ES-I3 (cell line): Measurements from ENCODE around the gene SSTR3.

Experiments used
- H3K36me3 ChIP-seq: 2 replicates; pipeline ENCODE4 v1.6.1; 2013; ENCODE audit warnings: mild to moderate bottlenecking, low read length, control low read depth, moderate library complexity; ENCODE audit not compliant: insufficient read depth
- H3K4me1 ChIP-seq: 2 replicates; pipeline ENCODE4 v1.6.1; 2013; ENCODE audit warnings: mild to moderate bottlenecking, control low read depth, low read length; ENCODE audit not compliant: insufficient read depth
- H3K9ac ChIP-seq: 2 replicates; pipeline ENCODE4 v1.6.1; 2013; ENCODE audit warnings: low read depth, mild to moderate bottlenecking, low read length, moderate library complexity
- H3K9me3 ChIP-seq: 2 replicates; pipeline ENCODE4 v1.6.1; 2013; ENCODE audit warnings: mild to moderate bottlenecking, low read length, moderate library complexity; ENCODE audit not compliant: control insufficient read depth, insufficient read depth

The SSTR3 gene

DNA sequence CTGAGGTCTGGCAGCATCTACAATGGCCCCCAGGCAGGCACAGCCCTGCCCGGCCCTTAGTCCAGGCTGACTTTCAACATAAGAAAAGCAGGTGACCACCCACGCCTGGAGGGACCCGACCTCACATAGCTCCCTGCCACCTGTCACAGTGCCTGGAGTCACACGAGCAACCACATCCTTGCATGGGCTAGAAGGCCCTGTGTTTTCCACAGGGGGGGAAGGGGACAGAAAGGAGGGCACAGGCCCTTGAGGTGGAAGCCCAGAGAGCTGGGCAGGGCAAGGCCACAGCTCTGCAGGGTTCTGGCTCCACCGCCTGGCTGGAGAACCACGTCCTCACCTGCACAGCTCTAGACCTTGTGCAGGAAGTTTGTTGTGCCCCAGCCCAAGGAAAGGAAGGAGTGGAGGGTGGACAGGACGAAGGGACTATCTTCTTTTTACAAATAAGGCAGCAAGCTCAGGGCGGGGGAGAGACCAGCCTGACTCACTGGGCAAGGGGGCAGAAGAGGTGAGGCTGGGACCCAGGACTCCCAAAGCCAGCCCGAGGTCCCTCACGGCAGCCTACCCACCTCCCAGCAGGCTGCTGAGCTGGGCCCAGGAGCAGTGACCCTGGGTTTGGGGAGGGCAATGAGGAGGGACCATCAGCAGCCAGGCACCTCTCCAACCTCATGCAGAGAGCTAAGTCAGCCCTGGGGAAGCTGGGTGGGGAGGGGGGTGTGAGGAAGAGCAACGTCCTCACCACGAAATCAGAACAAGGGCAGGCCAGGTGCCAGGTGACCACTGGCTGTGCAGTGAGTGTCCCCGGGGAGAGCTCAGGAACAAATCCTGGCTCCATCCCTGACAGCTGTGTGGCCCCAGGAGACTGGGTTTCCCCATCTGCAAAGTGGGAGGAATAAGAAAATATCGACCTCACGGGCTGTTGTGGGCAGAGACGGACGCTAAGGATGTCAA, 28.6 kb downstream of the SSTR3 start:
- no peak overlapping the region for H3K9ac ChIP-seq
- no peaks in the 10 kb centered on the region for H3K36me3 ChIP-seq
- H3K4me1 ChIP-seq, result peaks cover 2% of the 10 kb centered on the region
- H3K9me3 ChIP-seq, result no peaks in the 10 kb centered on the region

DNA sequence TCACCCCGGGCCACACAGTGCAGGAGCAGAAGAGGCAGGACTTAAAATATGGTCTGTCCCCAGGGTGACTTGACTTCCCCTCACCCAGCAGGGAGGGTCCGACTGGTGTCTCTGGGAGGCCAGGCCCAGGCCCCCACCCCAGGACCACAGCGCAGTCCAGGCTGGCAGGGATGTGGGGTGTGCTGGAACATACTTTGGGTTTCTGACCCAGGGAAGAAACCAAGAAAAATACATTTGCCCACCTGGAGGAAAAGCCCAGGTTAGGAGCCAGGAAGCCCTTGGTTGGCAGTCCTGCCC, 29.4 kb downstream of the SSTR3 start:
- Histone ChIP-seq H3K9me3 (no peaks in the 10 kb centered on the region), H3K4me1 (no peaks in the 10 kb centered on the region; the same call in 1 of the 2 replicates), H3K9ac (no peak overlapping the region), H3K36me3 (no peaks in the 10 kb centered on the region)

- Histone ChIP-seq H3K36me3 (no peaks in the 10 kb centered on the region), H3K9me3 (no peaks in the 10 kb centered on the region), H3K9ac (no peak overlapping the region), H3K4me1 (no peaks in the 10 kb centered on the region; the same call in 1 of the 2 replicates)
Observed at GRCh38 chr22:37182101-37182948, 30.0 kb downstream of the SSTR3 start.

DNA sequence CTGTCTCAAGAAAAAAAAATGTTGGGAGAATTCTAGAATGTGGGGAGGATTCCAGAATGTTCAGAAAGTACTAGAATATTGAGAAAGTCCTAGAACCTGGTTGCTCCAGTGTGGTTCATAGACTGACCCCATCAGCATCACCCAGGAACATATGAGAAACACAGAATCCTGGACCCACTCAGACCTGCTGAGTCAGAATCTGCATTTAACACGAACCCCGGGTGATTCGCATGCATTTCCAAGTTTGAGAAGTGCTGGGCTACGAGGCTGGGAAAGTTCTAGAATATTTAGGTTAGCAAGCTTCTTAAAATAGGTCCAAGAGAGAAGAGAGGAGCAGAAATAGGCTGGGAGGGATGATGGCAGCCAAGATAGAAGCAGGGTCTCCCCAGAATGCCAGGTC, 30.6 kb downstream of the SSTR3 start:
- no peaks in the 10 kb centered on the region; the same call in 1 of the 2 replicates for H3K4me1 ChIP-seq
- H3K9me3 ChIP-seq, result no peaks in the 10 kb centered on the region
- H3K9ac ChIP-seq, result no peak overlapping the region
- no peaks in the 10 kb centered on the region for H3K36me3 ChIP-seq

DNA sequence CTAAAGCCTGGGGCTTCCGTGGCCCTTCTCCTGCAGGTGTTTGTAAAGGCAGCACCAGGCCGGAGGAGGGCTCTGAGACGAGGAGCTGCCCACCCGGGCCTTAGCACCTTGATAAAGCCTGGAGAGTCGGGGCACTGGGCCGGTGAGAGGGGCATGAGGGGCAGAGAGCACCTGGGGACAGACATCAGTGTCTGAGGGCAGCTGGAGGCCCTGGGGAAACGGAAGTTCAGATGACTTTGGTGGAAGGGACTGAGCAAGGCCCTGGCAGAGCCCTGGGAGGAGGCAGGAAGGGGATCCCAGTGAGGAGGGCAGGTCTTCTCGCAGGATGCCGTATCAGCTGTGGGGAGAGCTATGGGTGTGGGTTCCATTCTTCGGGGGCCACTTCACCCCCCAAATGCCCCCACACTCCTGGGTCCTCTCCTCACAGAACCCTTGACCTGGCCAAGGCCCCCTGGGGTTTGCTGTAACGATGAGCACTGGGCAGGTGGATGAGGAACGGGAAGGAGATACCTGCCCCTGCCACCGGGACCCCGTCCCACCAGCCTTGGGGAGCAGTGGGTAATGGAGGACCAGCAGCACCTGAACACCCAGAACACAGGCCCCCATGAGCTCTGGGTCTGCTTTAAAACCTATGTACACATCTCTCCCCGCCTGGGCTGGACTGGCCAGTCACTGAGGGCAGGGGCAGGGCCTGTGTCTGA, 31.6 kb downstream of the SSTR3 start:
- H3K4me1 ChIP-seq, result no peaks in the 10 kb centered on the region; the same call in 1 of the 2 replicates
- H3K36me3 ChIP-seq, result no peaks in the 10 kb centered on the region
- no peak overlapping the region for H3K9ac ChIP-seq
- no peaks in the 10 kb centered on the region for H3K9me3 ChIP-seq

GRCh38 chr22:37179622-37180420, 32.5 kb downstream of the SSTR3 start:
- no peaks in the 10 kb centered on the region for H3K9me3 ChIP-seq
- no peak overlapping the region for H3K9ac ChIP-seq
- H3K4me1 ChIP-seq, result no peaks in the 10 kb centered on the region; the same call in 1 of the 2 replicates
- H3K36me3 ChIP-seq, result no peaks in the 10 kb centered on the region

DNA sequence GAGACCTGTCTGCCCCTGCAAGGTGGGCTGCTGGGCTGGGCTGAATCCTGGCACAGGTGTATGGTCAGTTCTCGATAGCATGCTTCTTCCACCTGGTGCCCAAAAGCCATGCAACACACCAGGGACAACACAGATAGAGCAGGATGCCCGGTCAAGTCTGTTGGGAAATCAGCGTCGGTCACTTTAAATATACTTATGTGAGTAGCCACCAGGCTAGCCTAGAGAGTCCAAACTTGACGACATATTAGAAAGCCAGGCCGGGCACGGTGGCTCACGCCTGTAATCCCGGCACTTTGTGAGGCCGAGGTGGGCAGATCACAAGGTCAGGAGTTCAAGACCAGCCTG, 33.2 kb downstream of the SSTR3 start:
- Histone ChIP-seq H3K9me3 (no peaks in the 10 kb centered on the region), H3K4me1 (no peaks in the 10 kb centered on the region; the same call in 1 of the 2 replicates), H3K36me3 (no peaks in the 10 kb centered on the region), H3K9ac (no peak overlapping the region)

DNA sequence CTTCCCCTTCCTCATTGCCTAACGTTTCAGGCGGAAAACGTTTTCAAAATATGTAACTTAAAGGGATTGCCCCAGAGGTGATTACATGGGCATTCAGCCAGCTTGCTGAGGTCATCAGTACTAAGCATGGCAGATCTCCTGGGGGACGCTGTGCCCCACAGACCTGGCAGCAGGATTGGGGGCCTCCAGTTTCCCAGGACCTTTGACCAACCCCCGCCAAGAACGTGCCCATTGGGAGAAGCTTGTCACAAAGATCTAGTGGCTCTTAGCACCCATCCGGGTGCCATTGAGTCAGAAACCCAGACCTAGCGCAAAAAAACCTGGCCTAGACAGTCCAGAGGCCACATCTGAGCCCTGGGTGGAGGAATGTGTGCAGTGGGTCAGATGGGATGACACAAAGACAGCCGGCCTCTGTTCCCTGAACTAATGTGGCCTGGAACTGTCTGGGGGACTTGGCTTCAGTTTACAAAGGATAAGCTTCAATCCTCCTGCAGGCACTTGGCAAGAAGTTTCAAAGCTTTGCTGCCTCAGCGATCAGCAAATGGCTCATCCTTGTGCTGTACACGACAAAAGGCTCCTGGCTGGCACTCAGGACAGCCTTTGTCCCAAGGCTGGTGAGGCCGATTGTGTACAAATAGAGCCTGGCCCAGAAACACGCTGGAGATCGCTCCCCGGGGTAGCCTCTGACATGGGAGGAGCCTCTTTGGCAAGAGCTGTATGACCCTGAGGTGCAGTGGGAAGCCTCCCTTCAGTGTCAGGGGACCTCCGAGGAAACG, 33.7 kb downstream of the SSTR3 start:
- H3K36me3 ChIP-seq, result no peaks in the 10 kb centered on the region
- H3K9me3 ChIP-seq, result no peaks in the 10 kb centered on the region; the same call in 1 of the 2 replicates
- H3K4me1 ChIP-seq, result no peaks in the 10 kb centered on the region; the same call in 1 of the 2 replicates
- H3K9ac ChIP-seq, result no peak overlapping the region

- Histone ChIP-seq H3K4me1 (no peaks in the 10 kb centered on the region; the same call in 1 of the 2 replicates), H3K9ac (no peak overlapping the region), H3K36me3 (no peaks in the 10 kb centered on the region), H3K9me3 (no peaks in the 10 kb centered on the region; the same call in 1 of the 2 replicates)
Observed at GRCh38 chr22:37177755-37178154, 34.5 kb downstream of the SSTR3 start.

DNA sequence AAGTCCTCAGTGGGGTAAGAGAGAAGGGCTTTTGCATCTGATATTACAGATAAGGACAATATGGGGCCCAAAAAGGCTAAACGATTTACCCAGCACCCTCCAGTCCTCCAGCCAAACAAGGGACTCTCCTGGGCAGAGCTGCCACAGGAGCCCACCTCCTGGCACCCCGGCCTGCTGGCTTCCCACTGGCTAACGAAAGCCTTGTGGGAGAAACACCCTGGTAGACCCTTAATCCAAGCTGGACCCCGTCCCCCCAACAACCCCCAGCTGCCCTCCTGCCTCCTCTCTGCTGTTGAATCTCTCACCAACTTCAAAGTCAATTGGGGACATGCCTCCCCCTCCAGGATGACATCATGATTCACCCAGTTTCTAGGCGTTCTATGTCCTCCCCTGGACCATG, 35.1 kb downstream of the SSTR3 start:
- no peaks in the 10 kb centered on the region; the same call in 1 of the 2 replicates for H3K9me3 ChIP-seq
- no peaks in the 10 kb centered on the region for H3K36me3 ChIP-seq
- H3K4me1 ChIP-seq, result no peaks in the 10 kb centered on the region; the same call in 1 of the 2 replicates
- H3K9ac ChIP-seq, result no peak overlapping the region

DNA sequence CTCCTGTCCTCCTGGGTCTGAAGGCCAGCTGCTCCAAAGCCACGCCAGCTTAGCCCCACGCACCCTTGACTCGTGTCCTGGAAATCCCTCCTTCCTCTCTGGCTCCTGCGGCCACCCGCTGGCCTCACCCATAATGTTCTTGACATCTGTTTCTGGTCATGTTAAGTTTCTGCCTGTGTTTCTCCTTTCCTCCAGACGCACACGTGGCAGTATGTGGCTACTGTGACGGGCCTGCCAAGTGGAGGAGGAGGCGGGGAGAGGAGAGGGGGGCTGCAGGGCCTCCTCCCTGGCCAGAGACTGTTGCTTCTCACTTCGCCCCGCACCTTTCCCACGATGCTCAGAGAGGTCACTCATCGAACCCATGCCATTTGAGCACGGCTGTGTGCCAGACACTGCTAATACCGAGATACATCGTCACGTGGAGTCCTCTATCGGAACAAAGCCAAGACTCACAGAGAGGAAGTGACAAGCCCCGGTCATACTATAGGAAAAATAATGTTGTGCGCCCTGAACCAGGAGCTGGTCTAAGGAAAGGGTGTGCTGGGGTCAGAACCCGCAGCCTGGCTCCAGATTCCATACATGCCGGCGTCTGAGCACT, 35.7 kb downstream of the SSTR3 start:
- H3K4me1 ChIP-seq, result peaks cover 5% of the 10 kb centered on the region

GRCh38 chr22:37175414-37176281, 36.6 kb downstream of the SSTR3 start:
- H3K36me3 ChIP-seq, result no peaks in the 10 kb centered on the region
- H3K9ac ChIP-seq, result no peak overlapping the region

More for the DNA sequence above, 35.7 kb downstream of the SSTR3 start:
- H3K36me3 ChIP-seq, result no peaks in the 10 kb centered on the region
- H3K9ac ChIP-seq, result no peak overlapping the region
- no peaks in the 10 kb centered on the region; the same call in 1 of the 2 replicates for H3K9me3 ChIP-seq

More at GRCh38 chr22:37175414-37176281, 36.6 kb downstream of the SSTR3 start:
- H3K4me1 ChIP-seq, result peaks cover 8% of the 10 kb centered on the region
- no peaks in the 10 kb centered on the region; the same call in 1 of the 2 replicates for H3K9me3 ChIP-seq
